Stromal cell of bone marrow (primary cell): ENCODE data around the gene SPG11.

Experiments used
- DNase-seq: peaks from one replicate; pipeline ENCODE4 v3.0.0-alpha.2; 2012; ENCODE audit warnings: low read depth

The SPG11 gene

DNA sequence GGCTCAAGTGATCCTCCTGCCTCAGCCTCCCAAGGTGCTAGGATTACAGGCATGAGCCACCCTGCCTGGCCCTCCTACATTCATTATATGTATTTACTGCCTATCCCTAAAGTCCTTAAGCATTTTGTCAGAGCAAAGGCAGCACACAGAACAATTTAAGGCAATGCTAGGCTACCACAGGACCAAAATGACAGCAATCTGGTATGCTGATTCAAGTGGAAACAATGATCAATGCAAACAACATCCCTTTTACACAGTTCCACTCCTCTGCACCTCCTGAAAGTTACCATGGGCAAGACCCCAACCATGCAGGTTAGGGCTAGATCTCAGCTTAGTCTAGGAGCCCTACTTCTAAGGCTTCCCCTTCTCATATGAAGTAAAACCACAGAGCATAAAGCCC is 40.3 kb downstream of the SPG11 start:
- DNase-seq: no peak

DNA sequence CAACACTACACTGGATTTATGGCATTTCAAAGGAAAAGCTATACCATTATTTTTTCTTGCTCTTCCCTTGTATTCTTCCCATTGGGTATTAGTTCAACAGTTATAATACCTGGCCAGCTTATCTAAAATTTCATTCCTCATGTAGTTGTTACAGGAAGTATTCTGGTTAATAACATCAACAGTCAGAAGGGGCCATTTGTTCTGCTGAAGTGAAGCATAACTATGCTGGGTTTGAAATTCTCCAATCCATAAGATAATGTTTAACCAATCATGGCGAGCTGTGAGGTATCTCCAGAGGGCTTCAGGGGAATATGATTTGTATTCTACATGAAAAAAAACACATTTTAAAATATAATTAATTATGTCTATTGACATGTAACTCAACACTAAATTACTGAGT is 43.4 kb downstream of the SPG11 start:
- DNase-seq: no peak

DNA sequence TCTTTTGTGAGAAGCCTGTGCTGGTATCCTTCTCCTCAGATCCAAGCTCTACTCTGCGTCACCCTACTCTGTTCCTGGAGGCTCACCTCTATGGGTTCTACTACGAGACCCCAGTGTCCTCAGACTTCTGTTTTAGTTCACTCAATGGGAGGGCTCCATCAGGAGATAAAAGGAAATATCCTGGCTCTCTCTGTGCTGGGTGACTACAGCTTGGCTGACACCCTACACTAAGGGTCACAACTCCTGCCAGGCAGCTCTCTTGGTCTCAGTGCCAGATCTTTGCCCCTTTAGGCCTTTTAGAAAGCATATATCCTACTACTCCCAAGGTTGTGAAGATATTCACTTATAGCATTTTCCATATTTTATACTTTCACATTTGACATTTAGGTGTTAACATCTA is 46.5 kb downstream of the SPG11 start:
- DNase-seq: no peak

DNA sequence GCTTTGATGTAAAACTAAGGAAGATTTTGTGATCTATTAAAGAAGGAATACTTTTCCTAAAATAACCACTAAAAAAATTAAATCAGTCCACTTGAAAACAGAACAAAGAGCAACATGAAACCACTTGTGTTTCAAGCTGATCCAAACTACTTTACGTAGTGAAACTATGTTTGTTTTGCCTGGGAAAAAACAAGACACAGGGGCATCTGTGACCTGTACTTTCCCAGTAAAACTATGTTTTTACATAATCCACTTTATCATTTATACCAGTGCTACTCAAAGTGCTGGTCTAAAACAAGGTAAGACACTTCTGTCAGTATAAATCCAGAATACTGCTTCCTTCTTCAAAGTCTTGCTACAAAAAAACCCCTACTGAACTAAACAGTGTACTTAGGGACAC is 56.7 kb downstream of the SPG11 start:
- no peak for DNase-seq

DNA sequence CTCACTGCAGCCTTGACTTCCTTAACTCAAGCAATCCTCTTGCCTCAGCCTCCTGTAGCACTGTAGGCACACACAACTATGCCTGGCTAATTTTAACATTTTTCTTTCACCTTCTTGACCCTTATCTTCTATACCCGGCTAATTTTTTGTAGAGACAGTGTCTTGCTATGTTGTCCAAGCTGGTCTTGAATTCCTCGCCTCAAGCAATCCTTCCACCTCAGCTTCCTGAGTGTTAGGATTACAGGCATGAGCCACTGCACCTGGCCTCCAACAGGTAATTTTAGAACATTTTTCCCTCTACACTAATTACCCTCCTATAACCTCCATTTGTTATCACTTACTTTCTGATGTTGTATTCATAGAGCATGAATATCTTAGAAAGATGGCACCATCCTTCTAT is 60.3 kb downstream of the SPG11 start:
- DNase-seq: no peak

DNA sequence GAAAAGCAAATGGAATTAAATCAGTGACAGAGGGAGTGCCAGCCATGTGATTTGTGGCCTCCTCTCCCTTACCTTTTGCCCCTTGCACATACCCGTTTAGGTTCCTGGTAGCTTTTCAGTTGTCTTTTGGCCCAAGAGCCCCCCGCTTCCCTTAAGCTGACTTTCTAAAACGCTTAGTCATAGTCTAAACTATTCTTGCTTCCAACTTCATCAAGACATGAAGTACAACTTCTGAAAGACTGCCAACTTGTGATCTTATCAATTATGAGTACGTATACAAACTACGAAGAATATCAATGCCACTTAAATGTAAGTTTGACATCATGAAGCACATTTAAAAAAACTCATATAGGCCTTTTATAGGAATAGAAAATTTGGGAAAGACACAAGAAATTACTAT is 64.6 kb downstream of the SPG11 start:
- no peak for DNase-seq

DNA sequence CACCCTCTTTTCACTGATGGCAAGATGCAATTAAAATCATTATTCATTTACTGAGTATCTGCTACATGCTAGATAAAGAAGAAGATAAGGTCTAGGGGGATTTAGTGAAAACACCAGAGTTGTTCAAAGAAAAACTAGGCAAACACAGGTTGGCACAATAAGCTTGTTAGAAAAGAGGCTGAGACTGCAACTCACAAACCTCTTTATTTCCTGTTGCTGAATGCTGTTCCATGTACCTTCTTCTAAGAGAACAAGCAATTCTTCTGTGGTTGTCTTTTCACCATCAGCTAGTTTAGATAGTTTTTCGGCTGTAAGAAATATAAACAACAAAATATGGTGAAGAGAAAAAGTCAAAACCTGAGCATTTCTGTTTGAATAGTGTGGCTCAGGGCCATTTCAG is 65.4 kb downstream of the SPG11 start:
- no peak for DNase-seq

DNA sequence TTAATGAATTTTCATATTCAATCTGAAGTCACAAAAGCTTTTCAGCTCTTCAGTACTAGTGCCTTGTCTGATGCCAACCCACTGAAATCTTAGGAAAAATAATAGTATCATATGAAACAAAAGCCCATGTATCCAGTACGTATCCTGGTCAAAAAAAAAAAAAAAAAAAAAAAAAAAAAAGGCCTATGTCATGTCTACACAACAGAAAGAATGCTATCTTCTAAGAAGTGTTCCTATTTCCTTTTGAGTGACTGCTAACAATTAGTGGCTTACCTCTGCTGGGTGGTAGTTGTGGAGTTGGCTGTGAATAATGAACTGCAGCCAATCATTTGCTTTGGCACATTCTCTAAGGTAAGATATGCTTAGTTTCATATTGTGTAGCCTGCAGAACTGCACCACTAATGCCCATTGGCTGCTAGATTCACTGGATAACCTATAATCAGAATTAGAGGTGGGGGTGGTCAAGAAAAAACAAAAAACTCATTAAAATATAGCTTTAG is 66.9 kb downstream of the SPG11 start:
- no peak for DNase-seq

DNA sequence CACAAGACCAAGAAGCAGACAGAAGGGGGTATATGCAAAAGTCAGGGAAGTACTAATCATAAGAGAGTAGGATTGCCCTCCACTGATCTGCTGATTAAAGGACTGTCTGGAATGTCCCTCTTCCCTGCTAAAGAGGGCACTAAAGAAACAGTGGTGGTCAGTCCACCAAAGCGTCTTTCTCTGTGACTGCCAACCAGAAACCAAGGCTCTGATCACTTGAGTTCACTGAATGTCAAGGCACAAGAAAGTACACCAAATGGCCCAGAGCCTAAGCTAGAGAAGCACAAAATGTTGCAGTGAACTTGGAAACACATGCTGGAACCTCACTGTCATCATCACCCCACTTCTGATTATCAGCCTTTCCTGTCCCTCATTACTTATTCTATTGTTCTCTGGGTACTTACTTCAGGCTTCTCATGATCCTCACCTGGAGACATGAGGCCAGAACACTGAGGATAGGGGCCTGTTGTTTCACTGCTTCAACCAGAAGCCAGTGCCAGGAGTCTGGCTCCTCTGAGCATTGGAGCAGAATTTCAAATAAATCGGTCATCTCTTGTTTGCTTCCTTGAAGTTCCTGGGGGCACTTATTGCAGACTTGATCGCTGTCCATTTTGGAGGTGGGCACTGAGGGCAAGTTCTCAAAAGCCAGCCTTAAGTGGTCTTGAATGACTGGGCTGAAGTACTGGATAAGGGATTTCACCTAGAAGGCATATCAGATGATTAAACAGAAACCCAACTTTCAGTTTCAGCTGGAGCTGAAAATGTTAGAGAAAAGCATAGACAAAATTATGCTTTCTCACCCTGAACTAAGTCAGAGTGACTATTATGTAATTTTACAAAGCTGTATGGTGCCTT is 67.6 kb downstream of the SPG11 start:
- no peak for DNase-seq

DNA sequence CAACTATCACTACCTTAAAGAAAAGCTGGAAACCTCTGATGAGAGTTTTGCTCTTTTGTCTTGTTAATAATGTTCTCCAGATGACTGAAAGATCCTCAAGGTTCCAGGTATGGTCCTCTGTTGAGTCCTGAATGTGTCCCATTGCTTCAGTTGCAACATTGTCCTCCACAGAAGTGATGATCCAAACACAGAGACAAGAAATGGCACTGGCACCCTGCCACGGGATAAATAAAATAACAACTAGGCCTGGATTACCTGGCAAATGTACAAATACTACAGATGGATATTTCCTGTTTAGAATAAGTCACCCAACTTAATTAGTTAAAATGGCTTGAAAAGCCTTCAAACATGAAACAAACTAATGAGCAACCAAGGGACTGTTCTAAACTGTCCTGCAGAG is 68.2 kb downstream of the SPG11 start:
- no peak for DNase-seq

DNA sequence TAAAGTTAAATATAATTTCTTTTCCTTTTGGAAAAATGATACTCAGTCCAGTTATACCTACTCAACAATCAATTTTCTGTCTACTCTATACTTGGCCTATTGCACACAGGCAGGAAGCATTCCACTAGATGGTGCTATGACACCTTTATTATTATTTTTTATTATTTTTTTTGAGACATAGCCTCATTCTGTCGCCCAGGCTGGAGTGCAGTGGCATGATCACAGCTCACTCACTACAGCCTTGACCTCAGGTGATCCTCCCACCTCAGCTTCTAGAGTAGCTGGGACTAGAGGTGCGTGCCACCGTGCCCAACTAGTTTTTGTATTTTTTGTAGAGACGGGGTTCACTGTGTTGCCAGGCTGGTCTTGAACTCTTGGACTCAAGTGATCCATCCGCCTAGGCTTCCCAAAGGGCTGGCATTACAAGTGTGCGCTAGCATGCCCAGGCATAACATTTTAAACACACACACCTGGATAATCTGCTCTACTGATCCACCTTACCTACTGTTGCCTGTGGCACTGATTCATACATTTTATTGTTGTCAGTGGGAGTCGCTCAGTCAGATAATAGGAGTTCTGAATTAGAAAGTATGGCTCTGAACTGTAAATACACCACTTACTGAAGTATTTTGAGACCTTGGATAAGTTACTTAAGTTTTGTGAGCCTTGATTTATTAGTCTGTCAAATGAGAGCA is 70.3 kb downstream of the SPG11 start:
- peak; percentile 2 for DNase-seq

DNA sequence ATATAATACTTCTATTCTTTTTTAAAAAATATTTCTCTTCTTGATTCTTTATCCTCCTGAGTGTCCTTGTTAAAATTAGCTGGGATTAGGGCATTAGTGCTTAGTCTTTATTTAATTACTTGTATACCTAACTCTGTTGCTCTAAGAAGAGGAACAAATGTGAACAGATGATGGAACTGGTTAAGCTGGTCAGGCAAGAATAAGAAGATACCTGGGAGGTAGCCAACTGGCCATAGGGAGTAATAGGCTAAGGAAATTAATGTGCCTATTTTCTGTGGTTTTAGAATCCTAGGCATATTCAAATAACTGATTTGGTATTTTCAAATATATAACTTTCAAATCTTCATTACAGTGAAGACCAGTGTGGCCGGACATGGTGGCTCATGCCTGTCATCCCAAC is 72.1 kb downstream of the SPG11 start:
- no peak for DNase-seq

DNA sequence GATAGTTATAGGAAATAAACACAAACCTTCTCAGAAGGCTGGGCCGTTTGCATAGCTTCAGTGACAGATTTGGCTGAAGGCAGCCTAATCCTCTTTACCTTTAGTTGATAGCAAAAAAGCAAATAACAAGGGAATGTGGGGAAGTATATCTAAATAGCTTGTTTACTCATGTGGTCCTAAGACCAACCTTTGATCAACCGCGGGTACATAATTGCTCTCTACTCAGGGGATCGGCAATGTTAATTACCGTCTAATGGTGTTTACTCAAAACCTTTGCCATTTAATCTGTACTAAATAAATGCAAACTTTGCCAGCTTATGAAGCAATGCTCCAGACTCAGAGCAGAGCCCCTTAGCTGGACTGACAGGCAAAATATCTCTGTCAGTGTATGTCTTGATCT is 74.9 kb downstream of the SPG11 start:
- DNase-seq: no peak

DNA sequence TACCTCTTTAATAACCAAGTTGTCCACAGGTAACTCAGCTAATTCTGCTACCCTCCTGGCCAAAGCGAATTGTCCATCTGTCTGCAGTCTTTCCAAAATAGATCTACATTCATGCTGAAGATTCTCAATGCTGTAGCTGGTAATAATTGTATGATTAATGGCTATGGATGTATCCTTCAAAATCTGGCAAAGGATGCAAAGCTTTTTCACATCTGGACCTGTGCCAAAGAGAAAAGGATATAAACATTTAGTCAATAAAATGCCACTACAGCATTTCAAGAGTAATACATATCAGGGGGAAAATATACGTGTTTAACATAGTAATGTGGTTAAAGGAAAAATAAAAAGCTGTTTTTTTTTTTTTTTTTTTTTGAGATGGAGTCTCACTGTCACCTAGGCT is 77.8 kb downstream of the SPG11 start:
- no peak for DNase-seq

DNA sequence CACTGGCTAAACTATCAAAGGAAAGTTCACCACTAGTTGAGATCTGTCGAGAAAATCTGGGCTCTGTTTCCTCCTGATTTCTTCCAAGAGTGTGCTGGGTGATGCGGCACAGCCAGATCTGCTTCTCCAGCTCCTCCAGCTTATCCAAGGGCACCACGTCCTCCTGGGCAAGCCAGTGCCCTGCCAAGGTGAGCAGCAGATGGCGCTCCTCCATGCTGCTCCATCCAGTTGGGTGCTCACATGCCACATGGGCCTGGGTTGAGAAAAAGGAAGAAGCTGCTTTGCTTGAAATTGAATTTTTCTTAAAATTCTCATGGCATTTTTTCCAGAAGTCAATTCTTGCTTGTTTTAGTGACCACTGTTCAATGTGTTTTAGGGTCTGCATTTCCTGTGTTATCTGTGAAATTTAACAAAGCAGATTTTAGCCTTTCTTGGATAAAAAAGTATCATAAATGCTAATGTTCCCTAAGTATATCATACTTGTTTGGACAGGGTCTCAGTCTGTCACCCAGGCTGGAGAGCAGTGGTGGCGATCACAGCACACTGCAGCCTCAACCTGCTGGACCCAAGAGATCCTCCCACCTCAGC is 79.2 kb downstream of the SPG11 start:
- peak; percentile 6 for DNase-seq

DNA sequence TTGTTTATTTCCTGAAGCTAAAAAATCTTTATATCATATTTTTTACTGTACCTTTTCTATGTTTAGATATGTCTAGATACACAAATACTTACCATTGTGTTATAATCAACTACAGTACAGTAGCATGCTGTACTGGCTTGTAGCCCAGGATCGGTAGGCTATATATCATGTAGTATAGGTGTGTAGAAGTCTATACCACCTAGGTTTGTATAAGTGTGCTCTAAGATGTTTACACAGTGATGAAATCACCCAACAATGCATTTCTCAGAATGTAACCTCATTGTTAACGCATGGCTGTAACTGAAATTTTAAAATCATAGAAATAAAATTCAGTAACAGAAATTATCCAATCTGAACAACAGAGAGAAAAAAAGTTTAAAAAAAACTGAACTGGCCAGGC is 83.4 kb downstream of the SPG11 start:
- DNase-seq: no peak

DNA sequence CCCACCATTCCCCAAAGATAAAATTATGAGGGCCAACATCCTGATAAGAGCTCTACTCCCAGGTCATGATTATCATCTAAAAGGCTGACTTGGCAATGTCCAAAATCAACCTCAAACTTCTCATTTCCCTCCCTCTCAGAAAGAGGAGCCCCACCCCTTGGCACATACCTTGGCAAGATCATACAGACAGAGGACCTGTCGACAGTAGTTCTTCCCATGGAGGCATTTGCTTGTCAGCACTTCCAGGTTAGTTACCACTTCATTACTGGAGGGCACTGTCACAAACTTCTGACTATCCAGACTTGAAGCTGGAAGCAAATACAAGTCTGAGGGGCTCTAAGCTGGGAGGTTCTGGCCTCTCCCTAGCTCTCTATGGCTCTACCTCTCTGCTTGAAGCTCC is 88.7 kb downstream of the SPG11 start:
- no peak for DNase-seq

DNA sequence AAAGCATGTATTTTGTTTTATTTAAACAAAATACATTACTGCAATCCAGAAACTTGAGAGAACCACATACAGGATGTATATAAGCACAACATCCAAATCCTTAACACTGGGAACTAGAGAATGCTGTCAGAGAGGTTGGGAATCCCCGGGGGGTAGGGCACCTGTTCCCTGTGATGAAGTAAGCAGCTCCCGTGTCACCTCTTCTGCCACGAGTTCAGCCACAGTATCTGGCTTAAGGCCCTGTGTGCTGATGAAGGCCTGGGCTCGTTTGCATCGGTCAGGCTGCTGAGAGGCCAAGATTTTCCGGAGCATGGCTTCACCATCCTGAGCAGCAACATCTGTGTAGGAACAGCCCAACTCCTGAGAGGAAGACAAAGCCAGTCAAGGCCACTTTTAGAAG is 90.1 kb downstream of the SPG11 start:
- DNase-seq: no peak

DNA sequence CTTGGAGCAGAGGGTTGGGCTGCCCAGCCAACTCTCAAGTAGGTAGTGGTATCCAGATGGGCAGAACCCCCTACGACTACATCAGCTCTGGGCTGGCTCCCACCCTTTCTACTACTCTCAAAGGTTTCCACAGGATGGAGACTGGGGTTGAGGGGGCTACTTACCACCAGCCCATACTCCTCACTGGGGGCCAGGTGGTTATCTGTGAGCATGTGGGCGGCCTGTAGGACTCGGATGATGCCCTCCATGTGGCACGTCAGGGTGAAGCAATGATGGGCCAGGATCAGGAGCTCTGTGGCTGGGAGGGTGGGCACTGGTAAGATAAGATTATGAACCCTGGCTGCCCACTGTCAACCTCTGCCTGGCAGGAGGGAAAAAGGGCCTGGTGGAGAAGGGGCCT is 93.1 kb downstream of the SPG11 start:
- no peak for DNase-seq

DNA sequence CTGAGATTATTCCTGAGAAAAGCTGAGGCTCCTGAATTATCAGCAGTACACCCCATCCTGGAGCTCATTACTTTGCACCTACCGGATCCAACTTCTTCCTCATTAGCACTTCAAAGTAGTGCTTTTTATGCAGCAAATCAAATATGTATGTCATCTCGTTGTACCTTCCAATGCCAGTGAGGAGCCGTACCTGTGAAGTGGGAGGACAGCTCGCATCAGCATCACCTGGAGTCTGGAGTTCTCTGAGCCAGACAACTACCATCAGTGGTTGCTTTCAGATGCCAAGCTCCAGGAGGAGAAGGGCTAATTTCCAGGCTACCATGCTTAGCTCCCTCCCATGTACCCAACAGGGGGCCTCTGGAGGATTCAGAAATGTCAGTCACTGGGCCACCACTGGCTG is 94.1 kb downstream of the SPG11 start:
- no peak for DNase-seq

DNA sequence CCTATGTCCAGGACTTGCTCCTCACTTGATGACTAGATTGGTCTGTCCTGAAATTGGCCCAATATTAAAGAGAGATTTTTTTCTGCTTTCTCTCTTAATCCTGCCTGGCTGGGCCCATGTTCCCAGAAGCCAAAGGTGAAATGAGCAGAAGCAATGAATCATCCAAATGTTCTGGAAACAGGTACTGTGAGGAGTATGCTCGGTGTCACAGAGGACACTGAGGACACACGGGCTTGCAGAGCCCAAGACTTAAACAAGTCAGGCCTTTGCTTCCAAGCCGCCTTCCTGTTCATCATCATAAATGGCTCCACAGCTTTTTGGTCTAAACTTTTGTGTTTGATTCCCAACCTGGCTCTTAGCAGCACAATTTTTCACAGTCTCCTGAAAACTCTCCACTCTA is 95.1 kb downstream of the SPG11 start:
- no peak for DNase-seq

DNA sequence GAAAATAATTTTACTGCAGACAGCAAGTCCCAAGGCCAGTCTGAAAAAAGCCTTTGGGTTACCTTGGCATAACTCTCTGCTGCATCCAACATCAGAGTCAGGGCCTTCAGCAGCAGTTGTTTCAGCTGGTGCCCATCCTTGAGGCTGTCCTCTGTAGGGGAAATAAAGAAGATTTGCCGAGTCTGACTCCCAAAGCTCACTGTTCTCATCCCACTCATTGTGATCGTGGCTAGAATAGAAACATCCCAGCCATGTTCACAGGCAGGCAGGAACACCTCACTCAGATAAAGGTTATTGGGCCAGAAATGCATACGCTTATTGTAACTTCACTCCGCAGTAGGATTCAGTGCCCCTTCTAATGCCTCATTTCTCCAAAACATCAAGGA is 97.3 kb downstream of the SPG11 start:
- DNase-seq: no peak
